ENCODE results near the gene HAUS6.

DNA sequence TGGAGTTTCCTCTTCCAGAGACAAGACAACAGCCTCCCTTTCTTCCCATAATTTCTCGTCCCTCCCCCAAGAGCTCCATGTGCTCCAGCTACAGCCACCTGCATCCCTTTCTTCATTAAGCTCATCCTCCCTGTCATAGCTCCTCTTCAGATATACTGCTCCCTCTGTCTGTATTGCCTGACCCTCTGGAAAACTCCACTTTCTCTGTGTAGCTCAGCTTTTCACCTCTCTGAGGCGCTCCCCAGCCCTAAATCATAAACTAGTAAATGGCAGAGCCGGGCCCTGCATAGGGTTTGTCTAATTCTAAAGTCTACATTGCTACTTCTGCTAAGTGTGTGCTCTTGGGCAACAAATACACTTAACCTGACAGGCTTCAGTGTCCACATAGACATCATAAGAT is 33.4 kb upstream of the HAUS6 start:
- TF ChIP-seq POLR2A (IDR thresholded peaks at IDR 0.05) (no peak), CTCF (IDR thresholded peaks at IDR 0.05) (no peak)
